ENCODE results near the gene MYBBP1A. TPM values are rescaled to one million over a fixed set of nuclear protein-coding genes. Genes with fewer than 3 reads are reported as not detected.

The MYBBP1A gene
- total and polyA plus RNA-seq, 9 of the 15 experiments (the other 6 are each of a cell fraction or from before 2014, with no cell fraction given), result 2.0 to 114 (median 47.2) TPM

GRCh38 chr17:4554997-4555799 lies at the start of gene MYBBP1A (continued):
- TF ChIP-seq BDP1 (IDR thresholded peaks at IDR 0.05; ENCODE audit: insufficient read depth, insufficient read length) (no peak), ZBTB12 (CRISPR knock-in tag; IDR thresholded peaks at IDR 0.05) (no peak), CSDE1 (IDR thresholded peaks at IDR 0.05) (no peak), NONO (IDR thresholded peaks at IDR 0.05; ENCODE audit: low read depth in 2 of 2, low read length in 1 of 2) (no peak), USF2 (CRISPR knock-in tag; IDR thresholded peaks at IDR 0.05) (peak; percentile 51), SAP30 (IDR thresholded peaks at IDR 0.05; ENCODE audit: borderline replicate concordance, insufficient read depth, low read depth, low read length, poor library complexity, severe bottlenecking) (peak; percentile 96), GTF2E2 (tag; IDR thresholded peaks at IDR 0.05) (0 out of 2 replicates have a peak, but pooled peaks have one; percentile 63), SP2 (IDR thresholded peaks at IDR 0.05; ENCODE audit: extremely low read depth, low read depth, low read length, poor library complexity, severe bottlenecking) (no peak), NELFE (IDR thresholded peaks at IDR 0.05; ENCODE audit: insufficient read depth, insufficient read length) (no peak), GATAD2B (IDR thresholded peaks at IDR 0.05; ENCODE audit: borderline replicate concordance) (no peak), BACH1 (tag; IDR thresholded peaks at IDR 0.05) (no peak), E2F1 (CRISPR knock-in tag; IDR thresholded peaks at IDR 0.05) (no peak), BCLAF1 (IDR thresholded peaks at IDR 0.05; ENCODE audit: borderline replicate concordance in 1 of 2, control insufficient read depth in 1 of 2, low read depth in 2 of 2, low read length in 1 of 2) (no peak), ZNF24 (IDR thresholded peaks at IDR 0.05) (no peak), ELF4 (CRISPR knock-in tag; IDR thresholded peaks at IDR 0.05) (no peak), SMARCE1 (IDR thresholded peaks at IDR 0.05) (no peak), CHAMP1 (IDR thresholded peaks at IDR 0.05) (no peak)

Measured in K562 (cell line).